Measurements from ENCODE around the gene CAMSAP1. TPM values are rescaled to one million over a fixed set of nuclear protein-coding genes. Genes with fewer than 3 reads are reported as not detected.

CAMSAP1 gene
- total and polyA plus RNA-seq, 2 of the 4 experiments (the other 2 are of a cell fraction), result 8.2 to 19.5 TPM

DNA sequence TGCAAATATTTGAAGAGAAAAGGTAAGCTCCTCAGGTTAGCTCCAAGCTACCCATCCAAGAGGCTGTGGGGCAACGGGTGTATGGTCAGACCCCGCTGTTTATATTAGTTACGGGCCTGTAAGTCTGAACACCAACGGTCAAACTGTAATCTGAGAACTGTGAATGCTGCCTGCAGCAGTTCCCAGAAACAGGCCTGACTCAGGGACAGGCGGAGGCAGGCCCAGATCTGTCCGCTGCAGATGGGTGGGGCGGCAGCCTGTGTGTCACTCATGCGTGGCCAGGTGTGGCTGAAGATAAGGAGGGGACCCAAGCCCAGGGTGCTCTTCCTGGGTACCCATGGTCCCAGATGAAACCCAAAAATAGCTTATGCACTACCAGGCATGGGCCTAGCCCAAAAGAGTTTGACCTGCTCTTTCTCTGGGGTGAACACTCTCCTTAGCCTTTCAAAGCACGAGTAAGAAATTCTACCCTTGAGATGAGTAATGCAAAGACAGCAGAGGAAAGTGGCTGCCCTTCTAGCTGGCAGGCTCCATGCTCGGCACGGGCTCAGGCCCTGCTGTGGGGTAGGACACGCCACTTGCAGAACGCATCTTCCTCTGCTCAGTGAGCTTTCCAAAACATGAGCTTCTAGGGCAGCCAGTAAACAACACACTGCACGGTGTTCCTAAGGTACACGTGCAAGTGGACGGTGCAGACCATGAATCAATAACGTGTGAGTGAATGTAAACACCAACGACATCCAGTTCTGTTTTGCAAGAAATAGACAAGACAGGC is 44.7 kb upstream of the CAMSAP1 start:
- dilution Hi-C loops (cut with HindIII; ENCODE audit: low sequenced_read_pairs, unreplicated experiment), result no loop called here
- Histone ChIP-seq H2AK9ac (replicated peaks; ENCODE audit: low read depth, low read length, poor library complexity) (peak overlapping the region; percentile 92), H2BK5ac (ENCODE audit: low read depth, low read length, poor library complexity, severe bottlenecking) (peak overlapping the region; percentile 76), H3K14ac (replicated peaks; ENCODE audit: low read depth, low read length) (peak overlapping the region; percentile 35), H3K9me3 (ENCODE audit: control insufficient read depth, insufficient read depth, low read length) (no peaks in the 10 kb centered on the region), H3K4me3 (ENCODE audit: insufficient read depth, low read depth, low read length) (no peak overlapping the region), H3K4me2 (ENCODE audit: low read depth, low read length) (peak overlapping the region; percentile 40), H4K91ac (ENCODE audit: insufficient read depth, low read depth, low read length) (peak overlapping the region; percentile 8; the same call in 1 of the 2 replicates), H2BK15ac (ENCODE audit: low read depth, low read length) (no peak overlapping the region), H2AFZ (replicated peaks; ENCODE audit: low read length, poor library complexity) (peak overlapping the region; percentile 86), H3K9me1 (ENCODE audit: insufficient read depth, low read length) (peaks cover 11% of the 10 kb centered on the region), H3K36me3 (ENCODE audit: control insufficient read depth, insufficient read depth, low read length) (peaks cover 24% of the 10 kb centered on the region), H3K4me1 (ENCODE audit: control insufficient read depth, insufficient read depth, low read length) (peaks cover 7% of the 10 kb centered on the region), H3K27me3 (ENCODE audit: control insufficient read depth, insufficient read depth, low read length) (no peaks in the 10 kb centered on the region), H3K23ac (ENCODE audit: low read depth, low read length) (peak overlapping the region; percentile 23; the same call in 1 of the 2 replicates), H3K9ac (ENCODE audit: low read depth, low read length) (no peak overlapping the region; the same call in 1 of the 2 replicates), H2BK20ac (ENCODE audit: low read depth, low read length) (peak overlapping the region; percentile 69), H3K4ac (ENCODE audit: low read depth, low read length) (peak overlapping the region; percentile 81), H2AK5ac (ENCODE audit: low read depth, low read length) (peak overlapping the region; percentile 65; the same call in 1 of the 2 replicates), H3K56ac (ENCODE audit: extremely low read depth, insufficient read depth, low read length) (no peak overlapping the region), H4K5ac (ENCODE audit: low read depth, low read length) (0 out of 2 replicates have a peak overlapping the region, but pooled peaks have one; percentile 4), H4K8ac (ENCODE audit: low read depth in 2 of 2, low read length in 2 of 2) (peak overlapping the region in 1 of 2 experiments; percentile 41; a peak in 2 of 4 replicates), H3K79me1 (ENCODE audit: low read depth in 1 of 2, low read length in 2 of 2) (peaks cover 13 to 61% of the 10 kb centered on the region in 2 experiments; a peak in 3 of 4 replicates), H2BK120ac (ENCODE audit: low read depth, low read length) (peak overlapping the region; percentile 57), H3K27ac (ENCODE audit: insufficient read depth, low read length) (peak overlapping the region; percentile 71), H3K18ac (ENCODE audit: low read depth, low read length) (no peak overlapping the region), H4K20me1 (ENCODE audit: insufficient read depth, low read length) (peaks cover 17% of the 10 kb centered on the region)
- CTCF ChIA-PET, result no interaction called here
- 50% methylated on average over 9 of the region's 18 CpGs; no CpG with 5 or more reads in 1 of the 2 experiments for WGBS, 2 experiments (ENCODE audit: extremely low coverage in 2 of 2, insufficient read length in 1 of 2)
- POLR2A ChIA-PET (ENCODE audit: unreplicated experiment), result no interaction called here
- no TSS peak for BruUV-seq (replicated peaks)
- intact Hi-C loops (cut with micrococcal nuclease), result no loop called here
- in situ Hi-C loops (cut with MboI; ENCODE audit: low sequenced_read_pairs), result no loop called here
- ATAC-seq (ENCODE audit: low read depth) (peak; percentile 96), DNase-seq (peak; percentile 91)
- TF ChIP-seq CEBPB (IDR thresholded peaks at IDR 0.05; ENCODE audit: low read depth, low read length) (no peak), MAZ (IDR thresholded peaks at IDR 0.05; ENCODE audit: borderline replicate concordance, low read depth, low read length) (0 out of 2 replicates have a peak, but pooled peaks have one; percentile 30), RAD21 (IDR thresholded peaks at IDR 0.05; ENCODE audit: low read length) (0 out of 2 replicates have a peak, but pooled peaks have one; percentile 10), SMC3 (IDR thresholded peaks at IDR 0.05; ENCODE audit: low read depth, low read length) (0 out of 2 replicates have a peak, but pooled peaks have one; percentile 8), NFE2L2 (IDR thresholded peaks at IDR 0.05; ENCODE audit: low read depth, low read length) (no peak), RCOR1 (IDR thresholded peaks at IDR 0.05; ENCODE audit: insufficient replicate concordance, low read length) (no peak), RFX5 (IDR thresholded peaks at IDR 0.05; ENCODE audit: low read depth, low read length) (no peak), MAFK (IDR thresholded peaks at IDR 0.05; ENCODE audit: low read depth, low read length) (no peak), MXI1 (IDR thresholded peaks at IDR 0.05; ENCODE audit: borderline replicate concordance, low read depth, low read length) (peak; percentile 74; the same call in 1 of the 2 replicates), BHLHE40 (IDR thresholded peaks at IDR 0.05; ENCODE audit: low read depth, low read length) (peak; percentile 58; the same call in 1 of the 2 replicates)
- TF ChIP-seq, protein P1, sequence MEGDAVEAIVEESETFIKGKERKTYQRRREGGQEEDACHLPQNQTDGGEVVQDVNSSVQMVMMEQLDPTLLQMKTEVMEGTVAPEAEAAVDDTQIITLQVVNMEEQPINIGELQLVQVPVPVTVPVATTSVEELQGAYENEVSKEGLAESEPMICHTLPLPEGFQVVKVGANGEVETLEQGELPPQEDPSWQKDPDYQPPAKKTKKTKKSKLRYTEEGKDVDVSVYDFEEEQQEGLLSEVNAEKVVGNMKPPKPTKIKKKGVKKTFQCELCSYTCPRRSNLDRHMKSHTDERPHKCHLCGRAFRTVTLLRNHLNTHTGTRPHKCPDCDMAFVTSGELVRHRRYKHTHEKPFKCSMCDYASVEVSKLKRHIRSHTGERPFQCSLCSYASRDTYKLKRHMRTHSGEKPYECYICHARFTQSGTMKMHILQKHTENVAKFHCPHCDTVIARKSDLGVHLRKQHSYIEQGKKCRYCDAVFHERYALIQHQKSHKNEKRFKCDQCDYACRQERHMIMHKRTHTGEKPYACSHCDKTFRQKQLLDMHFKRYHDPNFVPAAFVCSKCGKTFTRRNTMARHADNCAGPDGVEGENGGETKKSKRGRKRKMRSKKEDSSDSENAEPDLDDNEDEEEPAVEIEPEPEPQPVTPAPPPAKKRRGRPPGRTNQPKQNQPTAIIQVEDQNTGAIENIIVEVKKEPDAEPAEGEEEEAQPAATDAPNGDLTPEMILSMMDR (conservative IDR thresholded peaks at IDR 0.05; ENCODE audit: low read depth, low read length), result no peak
- TF ChIP-seq, protein P2, sequence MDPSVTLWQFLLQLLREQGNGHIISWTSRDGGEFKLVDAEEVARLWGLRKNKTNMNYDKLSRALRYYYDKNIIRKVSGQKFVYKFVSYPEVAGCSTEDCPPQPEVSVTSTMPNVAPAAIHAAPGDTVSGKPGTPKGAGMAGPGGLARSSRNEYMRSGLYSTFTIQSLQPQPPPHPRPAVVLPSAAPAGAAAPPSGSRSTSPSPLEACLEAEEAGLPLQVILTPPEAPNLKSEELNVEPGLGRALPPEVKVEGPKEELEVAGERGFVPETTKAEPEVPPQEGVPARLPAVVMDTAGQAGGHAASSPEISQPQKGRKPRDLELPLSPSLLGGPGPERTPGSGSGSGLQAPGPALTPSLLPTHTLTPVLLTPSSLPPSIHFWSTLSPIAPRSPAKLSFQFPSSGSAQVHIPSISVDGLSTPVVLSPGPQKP (IDR thresholded peaks at IDR 0.05; ENCODE audit: borderline replicate concordance, low read depth, low read length), result no peak
- TF ChIP-seq, protein P3, sequence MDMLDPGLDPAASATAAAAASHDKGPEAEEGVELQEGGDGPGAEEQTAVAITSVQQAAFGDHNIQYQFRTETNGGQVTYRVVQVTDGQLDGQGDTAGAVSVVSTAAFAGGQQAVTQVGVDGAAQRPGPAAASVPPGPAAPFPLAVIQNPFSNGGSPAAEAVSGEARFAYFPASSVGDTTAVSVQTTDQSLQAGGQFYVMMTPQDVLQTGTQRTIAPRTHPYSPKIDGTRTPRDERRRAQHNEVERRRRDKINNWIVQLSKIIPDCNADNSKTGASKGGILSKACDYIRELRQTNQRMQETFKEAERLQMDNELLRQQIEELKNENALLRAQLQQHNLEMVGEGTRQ (IDR thresholded peaks at IDR 0.05; ENCODE audit: low read depth, low read length), result no peak

Measured in IMR-90 (cell line).